ENCODE results near the gene STAC2.

- no peak for TF ChIP-seq CTCF (IDR thresholded peaks at IDR 0.05)
- no peak for TF ChIP-seq EZH2 (IDR thresholded peaks at IDR 0.05; ENCODE audit: borderline replicate concordance, insufficient read depth, low read depth, low read length, poor library complexity, severe bottlenecking)
Measured at GRCh38 chr17:39237586-39237985, 11.8 kb upstream of the STAC2 start.
